HEK293 (cell line): ENCODE measurements around the gene PHF20.
A peak's percentile ranks its signal among the peaks of the same experiment; 100 is the strongest.
"Not testable (repeated sequence)": the region's sequence is repeated elsewhere in the genome, so short reads cannot be mapped to it uniquely, and the experiment has no call there.

Experiments
- CTCF ChIA-PET: fragments of 350-600 bp; formaldehyde crosslinking; extraction: SDS; loops from one replicate; lab custom pipeline; 2021; ENCODE audit warnings: antibody characterized with exemption; lab: Yijun Ruan, JAX
- POLR2A ChIA-PET: fragments of 300-600 bp; formaldehyde crosslinking; extraction: SDS; loops from one replicate; lab custom pipeline; 2020; ENCODE audit warnings: antibody characterized with exemption, inconsistent platforms; lab: Yijun Ruan, JAX
- H3K27ac ChIP-seq: fragments of 200-500 bp; sonication (Bioruptor generic); 2 replicates; pipeline ENCODE4 v1.5.1; 2014; ENCODE audit warnings: low read depth, low read length, control low read depth, inconsistent platforms; ENCODE audit errors: extremely low read depth
- H3K36me3 ChIP-seq, 2 experiments: fragments of 200-500 bp in 1 of 2; sonication (Bioruptor generic) in 1 of 2; 1 replicate in 1 of 2; 2 replicates in 1 of 2; pipeline ENCODE4 v1.5.1; 2014 to 2017; ENCODE audit warnings: inconsistent platforms in 2 of 2, low read length in 2 of 2; ENCODE audit not compliant: control insufficient read depth in 2 of 2, insufficient read depth in 1 of 2
- H3K4me1 ChIP-seq: fragments of 200-500 bp; sonication (Bioruptor generic); 2 replicates; pipeline ENCODE4 v1.5.1; 2014; ENCODE audit warnings: mild to moderate bottlenecking, low read length, inconsistent platforms; ENCODE audit not compliant: control insufficient read depth, insufficient read depth
- H3K4me3 ChIP-seq: 2 replicates; pipeline ENCODE4 v1.5.1; 2011; ENCODE audit warnings: low read depth, mild to moderate bottlenecking, control low read depth, low read length, moderate library complexity
- H3K9me3 ChIP-seq: fragments of 200-500 bp; sonication (Bioruptor generic); 2 replicates; pipeline ENCODE4 v1.5.1; 2014; ENCODE audit warnings: low read depth, low read length, inconsistent platforms; ENCODE audit not compliant: control insufficient read depth, insufficient read depth
- INSM2 ChIP-seq: fragments of 450-650 bp; formaldehyde crosslinking; IDR thresholded peaks from 2 replicates; pipeline ENCODE4 v1.5.1; 2016; ENCODE audit warnings: missing biosample characterization, missing genetic modification characterization
- KLF17 ChIP-seq: fragments of 450-650 bp; formaldehyde crosslinking; IDR thresholded peaks from 2 replicates; pipeline ENCODE4 v1.5.1; 2016; ENCODE audit warnings: missing biosample characterization, missing genetic modification characterization
- KLF8 ChIP-seq: fragments of 450-650 bp; formaldehyde crosslinking; IDR thresholded peaks from 2 replicates; pipeline ENCODE4 v1.5.1; 2016; ENCODE audit warnings: missing biosample characterization, missing genetic modification characterization
- OSR2 ChIP-seq: fragments of 450-650 bp; formaldehyde crosslinking; IDR thresholded peaks from 2 replicates; pipeline ENCODE4 v1.5.1; 2016; ENCODE audit warnings: missing biosample characterization, missing genetic modification characterization
- PRDM6 ChIP-seq: fragments of 450-650 bp; formaldehyde crosslinking; IDR thresholded peaks from 2 replicates; pipeline ENCODE4 v1.5.1; 2017; ENCODE audit warnings: missing biosample characterization, missing genetic modification characterization
- SCRT1 ChIP-seq: fragments of 450-650 bp; formaldehyde crosslinking; IDR thresholded peaks from 2 replicates; pipeline ENCODE4 v1.5.1; 2016; ENCODE audit warnings: missing biosample characterization, missing genetic modification characterization, borderline replicate concordance
- SP7 ChIP-seq: fragments of 450-650 bp; formaldehyde crosslinking; IDR thresholded peaks from 2 replicates; pipeline ENCODE4 v1.5.1; 2016; ENCODE audit warnings: missing biosample characterization, missing genetic modification characterization
- ZBTB17 ChIP-seq: fragments of 450-650 bp; formaldehyde crosslinking; IDR thresholded peaks from 2 replicates; pipeline ENCODE4 v1.5.1; 2016; ENCODE audit warnings: missing biosample characterization, missing genetic modification characterization
- ZFHX2 ChIP-seq: fragments of 450-650 bp; formaldehyde crosslinking; conservative IDR thresholded peaks from 2 replicates; pipeline ENCODE4 v1.5.1; 2016; ENCODE audit warnings: missing biosample characterization, missing genetic modification characterization
- ZNF121 ChIP-seq: fragments of 450-650 bp; formaldehyde crosslinking; IDR thresholded peaks from 2 replicates; pipeline ENCODE4 v1.5.1; 2016; ENCODE audit warnings: missing biosample characterization, missing genetic modification characterization
- ZNF18 ChIP-seq: fragments of 450-650 bp; formaldehyde crosslinking; IDR thresholded peaks from 2 replicates; pipeline ENCODE4 v1.5.1; 2016; ENCODE audit warnings: missing biosample characterization, missing genetic modification characterization
- ZNF398 ChIP-seq: fragments of 450-650 bp; formaldehyde crosslinking; IDR thresholded peaks from 2 replicates; pipeline ENCODE4 v1.5.1; 2017; ENCODE audit warnings: missing biosample characterization, missing genetic modification characterization
- ZNF404 ChIP-seq: fragments of 450-650 bp; formaldehyde crosslinking; IDR thresholded peaks from 2 replicates; pipeline ENCODE4 v1.5.1; 2017; ENCODE audit warnings: missing biosample characterization, missing genetic modification characterization
- ZNF585B ChIP-seq: fragments of 450-650 bp; formaldehyde crosslinking; IDR thresholded peaks from 2 replicates; pipeline ENCODE4 v1.5.1; 2016; ENCODE audit warnings: missing biosample characterization, missing genetic modification characterization
- ZNF600 ChIP-seq: fragments of 450-650 bp; formaldehyde crosslinking; IDR thresholded peaks from 2 replicates; pipeline ENCODE4 v1.5.1; 2016; ENCODE audit warnings: missing biosample characterization, missing genetic modification characterization
- ZNF639 ChIP-seq: fragments of 450-650 bp; formaldehyde crosslinking; IDR thresholded peaks from 2 replicates; pipeline ENCODE4 v1.5.1; 2016; ENCODE audit warnings: missing biosample characterization, missing genetic modification characterization
- ZSCAN16 ChIP-seq: fragments of 450-650 bp; formaldehyde crosslinking; IDR thresholded peaks from 2 replicates; pipeline ENCODE4 v1.5.1; 2016; ENCODE audit warnings: missing biosample characterization, missing genetic modification characterization

The PHF20 gene

GRCh38 chr20:35882427-35883161 lies 110.8 kb downstream of the PHF20 start:
- not testable (repeated sequence) for H3K36me3 ChIP-seq, H3K9me3 ChIP-seq, H3K27ac ChIP-seq, H3K4me1 ChIP-seq, H3K4me3 ChIP-seq
- POLR2A ChIA-PET, result interaction anchor here (0.7 to 3.9 kb wide), 2 partner anchors 63 to 140 kb away, joined by 6 to 28 read pairs; partner anchors contain the start of gene RBM39
- TF ChIP-seq ZNF639 (tag by site-specific recombination) (0 out of 2 replicates have a peak, but pooled peaks have one; percentile 14), KLF17 (tag by site-specific recombination) (peak; percentile 44; the same call in 1 of the 2 replicates), ZFHX2 (tag by site-specific recombination) (0 out of 2 replicates have a peak, but pooled peaks have one; percentile 12), ZNF18 (peak; percentile 83), ZNF121 (tag by site-specific recombination) (0 out of 2 replicates have a peak, but pooled peaks have one; percentile 43), ZNF600 (tag by site-specific recombination) (peak; percentile 56), ZNF585B (peak; percentile 26; the same call in 1 of the 2 replicates), SP7 (tag by site-specific recombination) (peak; percentile 90)
- CTCF ChIA-PET, result interaction anchor here (0.6 to 1.4 kb wide), 5 partner anchors 33 to 392 kb away, joined by 3 to 5 read pairs (median 3); no protein-coding TSS in a partner anchor

GRCh38 chr20:35883336-35883777 lies 111.5 kb downstream of the PHF20 start:
- H3K4me1 ChIP-seq, result no peaks in the 10 kb centered on the region; the same call in 1 of the 2 replicates
- ChIA-PET POLR2A (interaction anchor here (1.4 to 3.9 kb wide), 2 partner anchors 141 to 144 kb away, joined by 4 to 28 read pairs; partner anchors contain the start of gene RBM39), CTCF (interaction anchor here (0.6 to 2.5 kb wide), 13 partner anchors 11 to 428 kb away, joined by 3 to 11 read pairs (median 4); partner anchors contain the start of genes CEP250 and SCAND1)
- no peaks in the 10 kb centered on the region for H3K9me3 ChIP-seq
- H3K4me3 ChIP-seq, result no peak overlapping the region
- TF ChIP-seq ZNF398 (tag by site-specific recombination) (no peak), KLF8 (tag by site-specific recombination) (no peak), SCRT1 (peak; percentile 81; the same call in 1 of the 2 replicates), ZSCAN16 (tag by site-specific recombination) (no peak), OSR2 (tag by site-specific recombination) (peak; percentile 66), ZBTB17 (tag by site-specific recombination) (no peak), PRDM6 (tag by site-specific recombination) (peak; percentile 41; the same call in 1 of the 2 replicates), ZNF404 (no peak), INSM2 (tag by site-specific recombination) (peak; percentile 74; the same call in 1 of the 2 replicates)
- H3K27ac ChIP-seq, result no peak overlapping the region
- peaks cover 0 to 7% of the 10 kb centered on the region in 2 experiments; a peak in 1 of 3 replicates for H3K36me3 ChIP-seq
